Measurements from ENCODE around the gene LVRN.

LVRN gene

DNA sequence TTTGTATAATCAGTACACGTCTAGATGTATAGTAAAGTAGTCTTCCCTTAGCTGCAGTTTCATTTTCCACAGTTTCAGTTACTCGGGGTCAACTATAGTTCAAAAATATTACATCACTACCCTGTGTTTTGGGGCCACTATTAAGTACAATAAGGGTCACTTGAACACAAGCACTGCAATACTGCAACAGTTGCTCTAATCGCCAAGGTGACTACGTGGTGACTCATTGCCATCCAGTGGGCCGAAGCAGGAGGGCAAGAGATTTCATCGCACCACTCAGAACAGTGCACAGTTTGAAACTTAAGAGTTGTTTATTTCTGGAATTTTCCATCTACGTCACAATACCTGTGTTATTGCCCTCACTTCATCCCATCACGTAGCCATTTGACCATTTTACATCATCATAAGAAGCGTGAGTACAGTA lies 69.8 kb downstream of the LVRN start, which contains the start of gene ARL14EPL:
ARL14EPL (plus strand) TSS at position 379 of the 424 bp plus-strand sequence. CDS start 18,994 bp downstream, outside the sequence.
- DNase-seq, result no peak

DNA sequence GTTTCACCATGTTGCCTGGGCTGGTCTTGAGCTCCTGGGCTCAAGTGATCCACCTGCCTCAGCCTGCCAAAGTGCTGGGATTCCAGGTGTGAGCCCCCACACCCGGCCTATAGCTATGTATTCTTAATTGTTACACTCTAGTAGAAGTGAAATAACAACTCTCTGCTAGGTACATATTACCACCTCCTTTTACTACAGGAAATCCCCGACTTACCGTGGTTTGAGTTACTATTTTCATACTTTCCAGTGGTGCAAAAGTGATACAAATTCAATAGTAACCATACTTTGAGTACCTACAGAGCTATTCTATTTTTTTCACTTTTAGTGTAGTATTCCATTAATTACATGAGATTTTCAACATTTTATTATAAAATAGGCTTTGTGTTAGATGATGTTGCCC lies 70.7 kb downstream of the LVRN start:
- DNase-seq, result no peak

DNA sequence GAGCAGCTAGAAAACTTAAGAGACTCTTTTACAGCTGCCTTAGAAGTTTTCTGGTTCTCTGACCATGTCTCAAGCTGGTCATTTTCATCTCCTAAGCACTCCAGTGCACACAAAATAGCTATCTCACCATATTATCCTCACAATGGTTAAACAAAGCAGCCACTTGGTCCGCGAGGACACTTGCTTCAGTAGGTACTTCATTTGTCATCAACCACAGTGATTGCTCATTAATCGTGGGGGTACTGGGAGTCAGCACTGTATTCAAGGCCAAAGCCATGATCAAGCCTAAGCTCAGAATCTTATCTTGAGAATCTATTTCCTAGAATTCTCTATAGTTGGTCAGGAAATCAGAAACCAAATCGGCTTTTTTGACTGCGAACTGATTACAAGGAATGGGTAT lies 72.8 kb downstream of the LVRN start:
- DNase-seq, result no peak

DNA sequence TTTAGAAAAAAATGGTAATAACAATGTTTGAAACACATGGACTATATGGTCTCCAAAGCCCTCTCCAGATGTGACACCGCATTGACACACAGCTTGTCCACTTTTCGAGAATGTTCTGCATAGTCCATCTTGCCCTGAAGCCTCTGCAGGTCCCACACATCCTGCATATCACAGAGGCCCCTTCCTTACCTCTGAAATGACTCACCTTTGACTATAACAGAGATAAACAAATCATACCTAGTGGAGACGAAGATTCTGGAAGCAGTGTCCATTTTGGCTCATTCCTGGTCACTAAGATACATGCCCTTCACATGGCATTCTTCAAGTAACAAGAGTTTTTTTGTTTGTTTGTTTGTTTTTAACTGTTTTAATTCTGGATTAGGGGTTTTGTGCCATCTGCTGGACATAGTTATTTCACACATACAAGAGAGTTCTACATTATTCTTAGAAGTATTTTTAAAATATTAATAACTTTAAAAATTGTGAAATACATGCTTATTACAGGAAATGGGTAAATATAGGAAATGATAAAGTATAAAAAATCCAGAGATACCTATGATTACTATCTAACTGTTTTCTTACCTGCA lies 75.1 kb downstream of the LVRN start:
- no peak for DNase-seq

DNA sequence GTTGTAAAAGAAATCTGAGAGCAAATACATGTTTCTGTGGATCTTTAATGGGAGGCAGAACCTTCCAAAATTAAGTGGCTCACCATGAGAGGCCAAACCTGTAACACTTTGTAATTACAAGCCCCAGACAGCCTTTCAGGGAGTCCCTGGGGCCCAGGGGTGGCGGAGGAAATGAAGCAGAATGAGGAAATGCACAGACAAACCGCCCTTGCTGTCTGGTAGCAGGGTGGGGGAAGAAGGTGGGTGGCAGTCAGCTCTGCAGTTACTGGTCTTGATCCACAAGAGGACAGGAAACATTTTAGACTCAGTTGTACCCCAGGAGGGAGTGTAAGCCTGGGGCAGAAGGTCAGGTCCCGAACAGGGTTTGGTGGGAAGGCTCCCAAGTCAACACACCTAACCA lies 76.5 kb downstream of the LVRN start:
- DNase-seq, result no peak

DNA sequence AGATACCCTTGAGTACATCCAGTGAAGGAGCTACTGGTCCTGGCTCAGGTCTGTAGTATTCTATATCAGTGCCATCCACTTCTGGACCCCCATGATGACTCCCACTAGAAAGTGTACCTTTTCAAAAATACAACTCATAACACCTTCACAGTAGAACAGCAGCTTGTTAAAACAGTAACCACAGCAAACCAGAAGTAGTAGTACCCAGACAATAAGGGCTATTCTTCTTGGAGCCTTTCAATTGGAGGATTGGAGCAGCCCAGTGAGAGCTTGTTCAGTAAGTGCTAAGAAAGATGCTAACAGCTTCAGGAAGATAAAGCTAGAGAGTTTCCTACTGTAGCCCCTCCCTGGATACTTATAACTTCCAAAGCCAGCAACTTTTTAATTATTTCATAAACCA lies 80.1 kb downstream of the LVRN start:
- no peak for DNase-seq

DNA sequence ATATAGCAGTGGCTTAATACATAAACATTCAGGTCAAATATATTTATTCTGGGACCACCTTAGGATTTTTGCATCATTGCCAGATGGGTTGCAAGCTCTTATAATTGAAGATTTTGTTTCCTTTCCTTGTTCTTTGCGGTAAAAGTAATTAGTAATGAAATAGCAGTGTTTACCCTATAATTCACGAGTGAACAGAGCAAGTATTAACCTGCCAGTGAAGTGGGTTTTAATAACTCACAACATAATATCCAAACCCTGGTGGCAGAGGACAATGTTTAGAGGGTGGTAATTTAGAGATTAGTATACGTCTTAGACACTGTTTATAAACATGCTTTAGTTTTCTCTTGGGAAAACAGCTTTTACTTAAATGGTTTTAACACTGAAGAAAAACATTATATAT lies 81.8 kb downstream of the LVRN start:
- DNase-seq, result peak; percentile 84

DNA sequence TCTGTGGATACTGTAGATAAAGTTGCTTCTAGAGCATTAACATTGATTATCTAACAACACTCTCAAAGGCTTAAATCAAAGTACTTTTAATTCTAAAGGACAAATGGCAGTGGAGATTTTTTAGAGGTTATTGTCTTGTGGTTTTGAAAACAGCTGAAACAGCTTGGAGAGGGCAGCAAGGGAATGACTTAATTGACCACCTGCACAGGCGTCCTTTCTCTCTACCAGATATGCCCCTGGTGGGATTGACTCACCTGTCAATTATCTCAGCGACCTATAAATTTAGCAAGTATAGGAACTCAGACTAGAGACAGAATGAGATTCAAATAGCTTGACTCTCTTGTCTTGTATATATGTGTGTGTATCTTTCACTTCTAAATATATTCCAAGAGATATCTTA lies 83.5 kb downstream of the LVRN start:
- DNase-seq, result no peak

DNA sequence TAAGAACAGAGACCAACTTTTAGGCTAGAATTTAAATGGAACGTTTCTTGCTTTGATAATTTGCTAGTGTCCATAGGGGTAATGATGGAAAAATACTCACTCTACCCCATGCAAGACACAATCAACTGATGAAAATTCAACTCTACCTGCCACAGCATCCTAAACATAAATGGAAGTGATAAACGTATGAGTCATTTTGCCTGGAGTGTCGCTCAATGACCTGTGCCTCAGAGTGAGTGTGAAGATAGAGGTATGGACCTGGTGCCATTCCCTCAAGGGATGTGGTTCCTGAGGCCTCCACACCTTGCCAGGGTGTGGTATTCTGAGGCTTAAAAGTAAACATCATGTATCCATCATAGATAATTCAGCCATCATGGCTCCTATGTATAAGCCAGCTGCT lies 84.0 kb downstream of the LVRN start:
- no peak for DNase-seq

DNA sequence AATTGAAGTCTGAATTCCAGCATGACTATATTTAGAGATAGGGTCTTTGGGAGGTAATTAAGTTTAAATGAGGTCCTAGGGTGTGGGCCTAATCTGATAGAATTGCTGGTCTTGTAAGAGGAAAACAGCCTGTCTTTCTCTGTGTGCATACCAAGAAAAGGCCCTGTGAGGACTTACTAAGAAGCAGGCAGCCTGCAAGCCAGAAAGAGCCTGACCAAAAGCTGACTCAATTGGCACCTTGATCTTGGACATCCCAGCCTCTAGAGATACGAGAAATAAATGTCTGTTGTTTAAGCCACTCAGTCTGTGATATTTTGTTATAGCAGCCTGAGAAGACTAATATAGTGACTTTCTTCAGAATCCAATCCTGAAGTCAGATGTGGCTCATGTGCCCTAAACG lies 84.5 kb downstream of the LVRN start:
- no peak for DNase-seq

DNA sequence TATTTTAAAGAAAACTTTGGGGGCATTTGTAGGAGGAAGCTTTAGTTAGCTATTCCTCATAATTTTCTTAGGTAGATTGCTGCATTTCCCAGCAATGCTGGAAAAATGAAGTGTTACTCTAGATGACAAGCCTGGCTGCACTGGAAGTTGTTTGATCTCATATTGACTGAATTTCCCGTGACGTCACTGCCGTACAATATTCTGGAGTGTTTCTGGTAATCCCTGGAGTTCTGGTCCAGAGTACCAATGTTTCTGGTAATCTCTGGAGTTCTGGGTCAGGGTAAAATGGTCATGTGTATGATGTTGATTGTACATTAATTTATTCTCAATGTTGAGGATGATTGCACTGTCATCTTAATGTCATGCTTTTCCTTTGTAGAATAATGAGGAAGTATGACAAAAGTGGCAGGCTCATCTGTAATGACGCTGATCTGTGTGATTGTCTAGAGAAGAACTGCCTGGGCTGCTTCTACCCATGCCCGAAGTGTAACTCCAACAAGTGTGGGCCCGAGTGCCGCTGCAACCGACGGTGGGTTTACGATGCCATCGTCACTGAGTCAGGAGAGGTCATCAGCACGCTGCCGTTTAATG lies 96.2 kb downstream of the LVRN start:
- DNase-seq, result no peak

DNA sequence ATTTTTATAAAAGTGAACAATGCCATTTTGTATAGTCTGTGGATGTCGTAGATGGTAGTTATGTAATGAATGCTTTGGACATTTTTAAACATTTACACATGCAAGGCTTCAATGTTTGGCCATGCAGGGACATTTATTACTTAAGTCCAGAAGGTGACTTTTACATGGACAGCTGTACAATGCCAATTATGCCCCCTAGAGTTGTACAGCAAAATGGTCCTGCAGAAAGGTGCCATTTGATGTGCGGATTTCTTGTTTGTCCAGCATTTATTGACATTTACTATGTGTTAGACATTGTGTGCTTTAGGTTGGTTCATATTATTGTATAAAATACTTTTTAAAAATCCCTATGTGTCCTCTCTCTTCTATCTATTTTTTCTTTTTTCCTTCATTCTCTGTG lies 100.1 kb downstream of the LVRN start:
- no peak for DNase-seq

DNA sequence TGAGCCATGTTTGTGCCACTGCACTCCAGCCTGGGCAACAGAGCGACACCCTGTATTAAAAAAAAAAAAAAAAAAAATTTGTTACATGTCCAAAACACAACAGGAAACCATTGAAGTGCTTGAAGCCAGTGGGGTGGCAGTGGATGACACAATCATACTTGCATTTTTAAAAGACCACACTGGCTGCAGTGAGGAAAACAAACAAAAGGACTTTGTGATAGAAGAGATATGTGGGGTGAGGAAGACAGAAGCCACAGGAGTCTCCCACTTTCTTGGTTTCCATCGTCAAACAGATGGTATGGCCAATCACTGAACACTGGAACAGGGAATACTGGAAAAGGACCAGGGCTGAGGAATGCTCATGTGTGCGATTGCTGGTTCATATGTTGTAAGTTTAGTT lies 101.7 kb downstream of the LVRN start:
- DNase-seq, result no peak

DNA sequence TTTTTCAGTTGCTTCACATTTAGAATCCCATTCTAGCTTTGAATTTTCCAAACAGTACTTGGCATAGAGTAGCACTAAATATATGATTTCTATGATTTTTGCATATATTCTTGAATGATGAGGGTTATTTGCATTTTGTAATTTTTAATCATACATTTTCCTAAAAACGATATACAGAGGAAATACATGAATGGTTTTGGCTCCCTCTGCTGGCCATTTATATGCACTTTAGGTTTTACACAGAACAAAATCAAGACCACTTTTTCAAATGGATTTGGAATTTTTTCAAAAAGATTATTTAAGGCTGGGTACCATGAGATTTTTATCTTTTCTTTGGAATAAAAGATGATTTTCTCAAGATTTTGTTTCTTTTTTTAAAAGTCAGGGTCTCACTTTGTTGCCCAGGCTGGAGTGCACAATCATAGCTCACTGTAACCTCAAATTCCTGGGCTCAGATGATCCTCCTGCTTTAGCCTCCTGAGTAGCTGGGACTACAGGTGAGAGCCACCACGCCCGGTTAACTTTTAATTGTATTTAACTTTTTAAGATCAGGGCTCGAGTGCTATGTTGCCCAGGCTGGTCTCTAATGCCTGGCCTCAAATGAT lies 105.9 kb downstream of the LVRN start:
- DNase-seq, result peak; percentile 7

DNA sequence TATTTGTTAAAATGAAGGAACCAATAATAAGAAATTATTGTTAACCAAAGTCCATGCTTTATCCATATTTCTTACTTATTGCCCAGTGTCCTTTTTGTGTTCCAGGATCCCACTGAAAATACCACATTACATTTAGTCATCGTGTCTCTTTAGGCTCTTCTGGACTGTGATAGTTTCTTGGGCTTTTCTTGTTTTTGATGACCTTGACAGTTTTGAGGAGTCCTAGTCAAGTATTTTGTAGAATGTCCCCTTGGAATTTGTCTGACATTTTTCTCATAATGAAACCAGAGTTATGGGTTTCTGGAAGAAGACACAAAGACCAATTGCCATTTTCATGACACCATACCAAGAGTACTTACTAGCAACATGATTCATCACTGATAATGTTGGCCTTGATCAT lies 108.9 kb downstream of the LVRN start:
- no peak for DNase-seq

DNA sequence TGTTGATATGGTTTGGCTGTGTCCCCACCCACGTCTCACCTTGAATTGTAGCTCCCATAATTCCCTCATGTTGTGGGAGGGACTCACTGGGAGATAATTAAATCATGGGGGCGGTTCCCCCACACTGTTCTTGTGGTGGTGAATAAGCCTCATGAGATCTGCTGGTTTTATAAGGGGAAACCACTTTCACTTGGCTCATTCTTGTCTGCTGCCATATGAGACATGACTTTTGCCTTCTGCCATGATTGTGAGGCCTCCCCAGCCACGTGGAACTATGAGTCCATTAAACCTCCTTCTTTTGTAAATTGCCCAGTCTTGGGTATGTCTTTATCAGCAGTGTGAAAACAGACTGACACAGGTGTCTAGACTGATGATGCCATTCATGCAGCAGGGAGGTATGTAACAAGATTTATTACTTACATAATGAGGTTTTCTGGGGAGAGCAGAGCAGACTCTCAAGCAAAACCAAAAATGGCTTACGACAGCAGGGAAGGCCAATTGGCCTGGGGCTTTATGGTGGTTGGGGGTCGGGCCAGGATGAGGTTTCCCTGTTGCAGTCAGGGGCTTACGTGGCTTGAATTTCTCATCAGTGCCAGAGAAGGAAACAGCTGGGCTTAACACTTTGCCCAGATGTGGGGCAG lies 113.0 kb downstream of the LVRN start:
- DNase-seq, result no peak

DNA sequence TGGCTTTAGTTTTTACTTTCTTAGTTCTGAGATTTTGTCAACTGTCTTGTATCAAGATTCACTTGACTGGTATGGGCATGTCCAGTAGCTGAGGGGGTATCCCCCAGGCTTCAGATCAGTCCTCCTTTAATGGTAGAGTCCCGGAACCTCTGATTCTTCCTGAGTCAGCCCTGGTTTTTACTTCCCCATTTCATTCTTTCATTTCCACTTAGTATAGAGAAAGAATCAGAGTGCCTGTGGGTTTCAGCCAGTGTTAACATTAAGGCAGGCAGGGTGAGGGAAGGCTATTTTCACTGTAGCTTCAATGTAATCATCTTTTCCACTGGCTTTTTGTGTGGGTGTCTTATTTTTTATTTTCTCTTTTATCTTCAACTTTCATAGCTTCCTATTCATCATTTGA lies 114.2 kb downstream of the LVRN start:
- no peak for DNase-seq

All from NCI-H1105 treated with DMSO at 0.1 percent for 48 hours (cell line).